Measurements from ENCODE around the gene PLEKHN1.
"Not testable (repeated sequence)": the region's sequence is repeated elsewhere in the genome, so short reads cannot be mapped to it uniquely, and the experiment has no call there.

PLEKHN1 gene

GRCh38 chr1:974293-974640, 8.0 kb downstream of the PLEKHN1 start:
- DNase-seq (ENCODE audit: low read depth in 2 of 2) = no peak

GRCh38 chr1:974687-975328, 8.5 kb downstream of the PLEKHN1 start:
- DNase-seq (ENCODE audit: low read depth in 2 of 2) = no peak

GRCh38 chr1:975365-975764, 9.1 kb downstream of the PLEKHN1 start:
- no peak for DNase-seq (ENCODE audit: low read depth in 2 of 2)

- DNase-seq (ENCODE audit: low read depth in 2 of 2) = peak; percentile 42 to 60
Observed at GRCh38 chr1:975896-976683, 9.8 kb downstream of the PLEKHN1 start.

GRCh38 chr1:976791-977190, 10.5 kb downstream of the PLEKHN1 start:
- DNase-seq (ENCODE audit: low read depth in 2 of 2) = not testable (repeated sequence)

- DNase-seq (ENCODE audit: low read depth in 2 of 2) = no peak
Observed at GRCh38 chr1:978069-978834, 12.0 kb downstream of the PLEKHN1 start.

- DNase-seq (ENCODE audit: low read depth in 2 of 2) = no peak
Observed at GRCh38 chr1:978835-979743, 12.8 kb downstream of the PLEKHN1 start.

GRCh38 chr1:979744-980072, 13.4 kb downstream of the PLEKHN1 start:
- no peak for DNase-seq (ENCODE audit: low read depth in 2 of 2)

- DNase-seq (ENCODE audit: low read depth in 2 of 2) = no peak
Observed at GRCh38 chr1:980137-980571, 13.9 kb downstream of the PLEKHN1 start.

GRCh38 chr1:980602-981395, 14.5 kb downstream of the PLEKHN1 start:
- DNase-seq (ENCODE audit: low read depth in 2 of 2) = no peak

GRCh38 chr1:981491-981954, 15.2 kb downstream of the PLEKHN1 start:
- no peak for DNase-seq (ENCODE audit: low read depth in 2 of 2)

GRCh38 chr1:981955-982558, 15.8 kb downstream of the PLEKHN1 start, which contains the start of gene PERM1:
TSS of gene PERM1 (minus strand) at chr1:982093. CDS start at chr1:981029, 1,064 bp downstream.
- DNase-seq (ENCODE audit: low read depth in 2 of 2) = no peak

- no peak for DNase-seq (ENCODE audit: low read depth in 2 of 2)
Observed at GRCh38 chr1:982765-983436, 16.6 kb downstream of the PLEKHN1 start.

- DNase-seq (ENCODE audit: low read depth in 2 of 2) = peak in 1 of 2 donors; percentile 42
Observed at GRCh38 chr1:983798-984475, 17.7 kb downstream of the PLEKHN1 start.

- no peak for DNase-seq (ENCODE audit: low read depth in 2 of 2)
Observed at GRCh38 chr1:984476-984814, 18.2 kb downstream of the PLEKHN1 start.

- no peak for DNase-seq (ENCODE audit: low read depth in 2 of 2)
Observed at GRCh38 chr1:985126-985525, 18.8 kb downstream of the PLEKHN1 start.

- DNase-seq (ENCODE audit: low read depth in 2 of 2) = not testable (repeated sequence)
Observed at GRCh38 chr1:988061-988460, 21.8 kb downstream of the PLEKHN1 start.

GRCh38 chr1:991275-991674, 25.0 kb downstream of the PLEKHN1 start:
- DNase-seq (ENCODE audit: low read depth in 2 of 2) = not testable (repeated sequence)

- DNase-seq (ENCODE audit: low read depth in 2 of 2) = no peak
Observed at GRCh38 chr1:991895-992294, 25.6 kb downstream of the PLEKHN1 start.
